ENCODE results near the gene TRIM28. TPM values are rescaled to one million over a fixed set of nuclear protein-coding genes. Genes with fewer than 3 reads are reported as not detected.
"Not testable (repeated sequence)": the region's sequence is repeated elsewhere in the genome, so short reads cannot be mapped to it uniquely, and the experiment has no call there.

TRIM28 gene
- 100 to 1,000 TPM; 459 to 685 (median 528) TPM for polyA plus RNA-seq (ENCODE audit: insufficient read depth in 1 of 5, insufficient read length in 5 of 5, low replicate concordance in 1 of 5)
- long read RNA-seq, donor 1, transcript TRIM28-213 (4 exons, 714 nt): minor isoform, 27 of 157 reads
- long read RNA-seq, donor 1, transcript TRIM28-201 (17 exons, 2,960 nt): major isoform, 48 of 157 reads
- long read RNA-seq, donor 1, partial matches to known transcripts: 81 of 157 reads
- long read RNA-seq, donor 1, other reads (novel, unspliced or antisense): 0 of 157 reads
- long read RNA-seq, donor 2, transcript TRIM28-201 (17 exons, 2,960 nt): major isoform, 29 of 70 reads
- long read RNA-seq, donor 2, transcript TRIM28-213 (4 exons, 714 nt): minor isoform, 13 of 70 reads
- long read RNA-seq, donor 2, partial matches to known transcripts: 24 of 70 reads
- long read RNA-seq, donor 2, other reads (novel, unspliced or antisense): 0 of 70 reads
- long read RNA-seq, donor 3, transcript TRIM28-213 (4 exons, 714 nt): minor isoform, 19 of 120 reads
- long read RNA-seq, donor 3, transcript TRIM28-201 (17 exons, 2,960 nt): major isoform, 25 of 120 reads
- long read RNA-seq, donor 3, partial matches to known transcripts: 74 of 120 reads
- long read RNA-seq, donor 3, other reads (novel, unspliced or antisense): 0 of 120 reads
- long read RNA-seq, donor 4, transcript TRIM28-213 (4 exons, 714 nt): minor isoform, 8 of 71 reads
- long read RNA-seq, donor 4, transcript TRIM28-201 (17 exons, 2,960 nt): major isoform, 18 of 71 reads
- long read RNA-seq, donor 4, partial matches to known transcripts: 42 of 71 reads
- long read RNA-seq, donor 4, other reads (novel, unspliced or antisense): 0 of 71 reads
- long read RNA-seq, donor 5, transcript TRIM28-201 (17 exons, 2,960 nt): major isoform, 29 of 110 reads
- long read RNA-seq, donor 5, transcript TRIM28-213 (4 exons, 714 nt): minor isoform, 12 of 110 reads
- long read RNA-seq, donor 5, partial matches to known transcripts: 68 of 110 reads
- long read RNA-seq, donor 5, other reads (novel, unspliced or antisense): 0 of 110 reads
- long read RNA-seq, donor 6, transcript TRIM28-213 (4 exons, 714 nt): minor isoform, 16 of 120 reads
- long read RNA-seq, donor 6, transcript TRIM28-201 (17 exons, 2,960 nt): major isoform, 58 of 120 reads
- long read RNA-seq, donor 6, partial matches to known transcripts: 45 of 120 reads
- long read RNA-seq, donor 6, other reads (novel, unspliced or antisense): 0 of 120 reads
- long read RNA-seq, donor 7, transcript TRIM28-213 (4 exons, 714 nt): minor isoform, 7 of 59 reads
- long read RNA-seq, donor 7, transcript TRIM28-201 (17 exons, 2,960 nt): major isoform, 23 of 59 reads
- long read RNA-seq, donor 7, partial matches to known transcripts: 28 of 59 reads
- long read RNA-seq, donor 7, other reads (novel, unspliced or antisense): 0 of 59 reads
- long read RNA-seq, donor 8, transcript TRIM28-201 (17 exons, 2,960 nt): major isoform, 12 of 28 reads
- long read RNA-seq, donor 8, transcript TRIM28-213 (4 exons, 714 nt): minor isoform, 10 of 28 reads
- long read RNA-seq, donor 8, partial matches to known transcripts: 5 of 28 reads
- long read RNA-seq, donor 8, other reads (novel, unspliced or antisense): 0 of 28 reads

- DNase-seq: peak; percentile 99
These were observed at the start of gene TRIM28 for GRCh38 chr19:58543826-58544590. Gene TRIM28 (plus strand): TSS chr19:58544064. CDS start chr19:58544758, 694 bp downstream.

GRCh38 chr19:58497634-58498170 is 46.2 kb upstream of the TRIM28 start:
- DNase-seq: no peak

- no peak for DNase-seq
These were observed 45.4 kb upstream of the TRIM28 start for GRCh38 chr19:58498316-58499020.

GRCh38 chr19:58499021-58499927 is 44.6 kb upstream of the TRIM28 start:
- DNase-seq: peak; percentile 95

- DNase-seq: no peak
These were observed 43.6 kb upstream of the TRIM28 start for GRCh38 chr19:58500242-58500641.

GRCh38 chr19:58507602-58508223 is 36.2 kb upstream of the TRIM28 start:
- DNase-seq: not testable (repeated sequence)

- no peak for DNase-seq
These were observed 34.2 kb upstream of the TRIM28 start for GRCh38 chr19:58509731-58510083.

GRCh38 chr19:58510084-58510862 is 33.6 kb upstream of the TRIM28 start:
- no peak for DNase-seq

GRCh38 chr19:58511353-58512208 is 32.3 kb upstream of the TRIM28 start, which contains the start of gene SLC27A5:
Gene SLC27A5 (minus strand): TSS chr19:58511992. CDS start chr19:58511955, 37 bp downstream.
- DNase-seq: no peak

- DNase-seq: no peak
These were observed 30.6 kb upstream of the TRIM28 start for GRCh38 chr19:58513213-58513693.

- DNase-seq: peak; percentile 84 to 85
These were observed 29.9 kb upstream of the TRIM28 start for GRCh38 chr19:58513694-58514563.

GRCh38 chr19:58514564-58515022 is 29.3 kb upstream of the TRIM28 start:
- no peak for DNase-seq

- DNase-seq: no peak
These were observed 28.6 kb upstream of the TRIM28 start for GRCh38 chr19:58515259-58515658.

- no peak for DNase-seq
These were observed 27.5 kb upstream of the TRIM28 start for GRCh38 chr19:58516246-58516836.
